Measurements from ENCODE around the gene UBE4A.

UBE4A gene

DNA sequence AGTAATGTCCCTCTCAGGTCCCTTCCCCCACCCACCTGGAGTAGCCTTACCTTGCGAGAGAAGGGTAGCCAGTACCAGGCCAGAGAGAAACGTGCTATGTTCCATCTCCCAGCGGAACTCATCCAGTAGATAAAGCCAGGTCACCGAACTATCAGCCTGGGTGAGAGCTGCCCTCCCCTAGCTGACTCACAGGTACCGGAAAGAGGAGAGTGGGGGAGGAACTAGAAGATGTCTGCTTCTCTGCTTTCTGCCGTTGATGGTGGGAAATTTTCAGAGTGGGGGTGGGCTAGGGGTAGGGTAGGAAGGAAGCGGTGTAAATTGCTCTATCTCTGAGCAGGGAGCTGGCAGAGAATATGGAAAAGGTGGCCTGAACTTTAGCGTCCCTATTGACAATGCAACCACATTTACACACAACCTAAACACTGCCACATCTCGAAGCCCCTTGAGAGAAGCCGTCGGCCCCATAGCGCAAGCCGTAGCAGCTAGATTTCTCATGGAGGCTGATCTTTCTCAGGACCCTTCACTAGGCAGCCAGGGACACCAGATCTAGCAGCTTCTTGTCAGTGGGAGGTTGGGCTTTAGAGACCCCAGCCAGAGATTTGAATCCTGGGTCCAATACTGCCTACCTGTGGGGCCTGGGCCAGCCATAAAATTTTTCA, 16.8 kb upstream of the UBE4A start, which contains the start of gene CD3D:
TSS of gene CD3D (minus strand) at position 203 of the 659 bp plus-strand sequence. CDS start at position 105, 98 bp downstream.
- DNase-seq, result peak; percentile 67 to 77

DNA sequence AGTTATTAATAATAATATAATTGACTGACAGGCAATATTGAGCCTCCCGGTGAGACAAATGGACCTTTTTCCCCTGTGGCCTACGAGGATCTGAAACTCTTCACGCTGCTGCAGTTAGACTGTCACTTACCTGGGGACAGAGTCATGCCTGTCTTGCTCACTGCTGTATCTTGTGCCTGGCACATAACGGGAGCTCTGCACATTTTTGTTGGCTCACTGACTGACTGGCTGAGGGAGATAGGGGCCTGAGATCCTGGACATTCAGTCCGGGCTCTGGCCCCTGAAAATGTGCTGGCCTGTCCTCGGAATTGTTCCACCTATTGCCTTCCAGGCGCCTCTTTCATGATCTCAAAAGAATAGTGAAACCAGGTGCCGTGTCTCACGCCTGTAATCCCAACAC, 16.2 kb upstream of the UBE4A start:
- DNase-seq, result peak in 1 of 2 experiments; percentile 50

DNA sequence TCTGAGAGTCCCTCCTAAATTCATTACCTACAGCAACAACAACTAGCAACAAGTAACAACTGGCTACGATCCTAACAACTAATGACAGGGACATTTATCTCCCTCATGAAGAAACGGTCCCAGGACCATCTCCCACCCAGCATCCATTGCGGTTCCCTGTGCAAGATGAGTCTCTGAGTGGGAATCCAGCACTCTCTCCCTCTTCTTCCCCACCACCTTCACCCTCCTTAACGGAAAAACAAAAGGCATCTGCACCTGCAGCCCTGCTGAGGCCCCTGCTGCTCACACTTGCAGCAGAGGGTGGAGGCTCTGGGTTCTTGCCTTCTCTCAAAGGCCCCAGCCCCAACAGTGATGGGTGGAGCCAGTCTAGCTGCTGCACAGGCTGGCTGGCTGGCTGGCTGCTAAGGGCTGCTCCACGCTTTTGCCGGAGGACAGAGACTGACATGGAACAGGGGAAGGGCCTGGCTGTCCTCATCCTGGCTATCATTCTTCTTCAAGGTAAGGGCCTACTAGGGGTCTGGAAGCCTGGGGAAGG, 15.4 kb upstream of the UBE4A start, which contains the start of gene CD3G:
TSS of gene CD3G (plus strand) at position 364 of the 535 bp plus-strand sequence. CDS start at position 444, 80 bp downstream.
- peak; percentile 76 to 81 for DNase-seq

DNA sequence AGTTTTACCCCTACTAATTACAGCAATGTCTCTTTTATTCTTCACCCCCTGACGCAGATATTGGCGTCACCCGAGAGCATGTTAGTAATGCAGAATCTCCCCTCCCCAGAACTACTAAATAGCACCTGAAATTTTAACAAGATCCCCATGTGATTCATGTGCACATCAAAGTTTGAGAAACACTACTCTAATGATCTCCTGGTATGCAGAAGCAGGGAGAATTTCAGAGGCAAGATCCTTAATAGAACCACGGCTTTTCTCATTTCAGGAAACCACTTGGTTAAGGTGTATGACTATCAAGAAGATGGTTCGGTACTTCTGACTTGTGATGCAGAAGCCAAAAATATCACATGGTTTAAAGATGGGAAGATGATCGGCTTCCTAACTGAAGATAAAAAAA, 9.9 kb upstream of the UBE4A start:
- no peak for DNase-seq

DNA sequence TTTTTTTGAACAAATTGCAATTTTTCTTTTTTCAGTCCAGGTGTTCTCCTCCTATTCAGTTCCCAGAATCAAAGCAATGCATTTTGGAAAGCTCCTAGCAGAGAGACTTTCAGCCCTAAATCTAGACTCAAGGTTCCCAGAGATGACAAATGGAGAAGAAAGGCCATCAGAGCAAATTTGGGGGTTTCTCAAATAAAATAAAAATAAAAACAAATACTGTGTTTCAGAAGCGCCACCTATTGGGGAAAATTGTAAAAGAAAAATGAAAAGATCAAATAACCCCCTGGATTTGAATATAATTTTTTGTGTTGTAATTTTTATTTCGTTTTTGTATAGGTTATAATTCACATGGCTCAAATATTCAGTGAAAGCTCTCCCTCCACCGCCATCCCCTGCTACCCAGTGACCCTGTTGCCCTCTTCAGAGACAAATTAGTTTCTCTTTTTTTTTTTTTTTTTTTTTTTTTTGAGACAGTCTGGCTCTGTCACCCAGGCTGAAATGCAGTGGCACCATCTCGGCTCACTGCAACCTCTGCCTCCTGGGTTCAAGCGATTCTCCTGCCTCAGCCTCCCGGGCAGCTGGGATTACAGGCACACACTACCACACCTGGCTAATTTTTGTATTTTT, 6.2 kb upstream of the UBE4A start:
- DNase-seq, result no peak

DNA sequence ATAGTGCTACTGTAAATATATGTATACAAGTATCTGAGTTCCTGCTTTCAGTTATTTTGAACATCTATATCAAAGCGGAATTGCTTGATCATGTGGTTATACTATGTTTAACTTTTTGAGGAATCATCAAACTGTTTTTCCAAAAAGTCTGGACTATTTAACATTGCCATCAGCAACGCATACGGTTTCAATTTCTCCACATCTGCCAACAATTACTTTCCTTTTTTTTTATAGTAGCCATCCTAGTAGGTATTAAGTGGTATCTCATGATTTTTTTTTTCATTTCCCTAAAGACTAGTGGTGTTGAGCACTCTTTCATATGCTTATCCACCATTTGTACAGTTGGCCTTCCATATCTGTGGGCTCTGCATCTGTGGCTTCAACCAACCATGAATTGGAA, 1.3 kb upstream of the UBE4A start:
- DNase-seq, result no peak

DNA sequence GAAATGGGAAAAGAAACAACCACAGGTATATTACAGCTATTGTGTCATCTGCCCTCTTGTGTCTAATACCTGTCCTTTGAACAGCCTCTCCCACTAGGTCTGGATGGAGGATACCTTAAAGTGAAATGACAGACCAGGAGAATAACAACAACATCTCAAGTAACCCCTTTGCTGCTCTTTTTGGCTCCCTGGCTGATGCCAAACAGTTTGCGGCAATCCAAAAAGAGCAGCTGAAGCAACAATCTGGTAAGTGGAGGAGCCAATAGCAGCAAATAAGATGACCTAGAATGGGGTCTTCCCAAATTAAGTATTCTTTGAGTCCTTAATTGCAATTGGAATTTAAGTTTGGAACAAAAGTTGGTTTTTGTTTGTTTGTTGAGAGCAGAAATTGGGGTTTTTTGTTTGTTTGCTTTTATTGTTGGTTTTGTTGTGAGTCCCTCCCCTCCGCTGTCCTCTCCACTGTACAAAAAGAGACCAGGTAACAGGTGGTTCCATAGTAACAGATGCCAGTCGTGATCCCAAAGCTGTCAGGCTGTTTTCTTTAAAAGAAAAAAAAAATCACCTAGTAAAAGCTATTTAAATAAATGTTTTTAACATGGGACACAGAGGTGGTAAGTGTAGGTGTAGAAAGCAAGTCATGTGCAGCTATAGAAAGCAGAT, 5.7 kb downstream of the UBE4A start:
- no peak for DNase-seq

DNA sequence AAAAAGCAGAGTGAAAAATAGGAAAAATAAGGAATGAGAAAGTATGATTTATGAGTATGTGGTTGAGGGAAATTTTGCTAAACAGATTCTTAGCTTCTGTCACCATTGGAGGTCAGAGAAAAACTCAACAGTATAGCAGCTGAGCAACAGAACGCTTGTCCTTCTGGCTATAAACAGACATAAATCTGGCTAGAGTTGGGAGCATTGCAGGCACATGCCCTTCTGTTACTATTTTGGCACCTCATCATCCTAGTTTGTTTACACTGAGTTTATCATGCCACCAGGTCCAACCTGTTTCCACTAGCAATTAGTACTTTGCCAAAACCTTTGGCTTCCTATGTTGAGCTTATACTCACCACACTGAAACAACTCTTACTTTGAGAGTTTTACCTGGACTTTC, 6.9 kb downstream of the UBE4A start:
- DNase-seq, result no peak

DNA sequence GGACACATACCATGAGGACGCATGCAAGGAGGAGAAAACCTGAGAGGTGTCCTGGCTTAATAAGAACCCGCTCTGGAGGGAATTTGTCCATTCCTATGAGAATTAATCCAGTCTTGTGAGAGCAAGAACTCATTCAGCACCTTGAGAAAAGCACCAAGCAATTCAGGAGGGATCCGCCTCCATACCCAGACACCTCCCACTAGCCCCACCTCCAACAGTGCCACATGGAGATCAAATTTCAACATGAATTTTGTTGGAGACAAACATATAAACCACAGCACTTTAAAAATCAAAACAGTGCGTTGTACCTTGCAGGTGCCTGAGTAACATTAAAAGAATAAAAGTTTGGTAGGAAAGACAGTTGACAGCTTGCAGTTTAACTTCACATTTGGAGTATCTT, 11.4 kb downstream of the UBE4A start:
- DNase-seq, result no peak

DNA sequence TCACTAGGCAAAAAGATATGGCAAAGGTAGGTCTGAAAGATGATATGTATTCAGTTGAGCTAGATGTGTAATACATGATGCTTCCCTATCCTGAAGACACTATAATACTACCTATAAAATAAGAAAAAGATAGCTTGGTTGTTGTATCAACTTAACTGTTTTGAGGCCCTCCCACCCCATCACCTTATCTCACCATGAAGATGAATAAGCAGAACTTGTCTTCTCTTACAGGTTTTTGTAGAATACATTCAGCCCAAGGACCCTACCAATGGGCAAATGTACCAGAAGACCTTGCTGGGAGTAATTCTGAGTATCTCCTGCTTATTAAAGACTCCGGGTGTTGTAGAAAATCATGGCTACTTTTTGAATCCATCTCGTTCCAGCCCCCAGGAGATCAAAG, 13.9 kb downstream of the UBE4A start:
- DNase-seq, result no peak

DNA sequence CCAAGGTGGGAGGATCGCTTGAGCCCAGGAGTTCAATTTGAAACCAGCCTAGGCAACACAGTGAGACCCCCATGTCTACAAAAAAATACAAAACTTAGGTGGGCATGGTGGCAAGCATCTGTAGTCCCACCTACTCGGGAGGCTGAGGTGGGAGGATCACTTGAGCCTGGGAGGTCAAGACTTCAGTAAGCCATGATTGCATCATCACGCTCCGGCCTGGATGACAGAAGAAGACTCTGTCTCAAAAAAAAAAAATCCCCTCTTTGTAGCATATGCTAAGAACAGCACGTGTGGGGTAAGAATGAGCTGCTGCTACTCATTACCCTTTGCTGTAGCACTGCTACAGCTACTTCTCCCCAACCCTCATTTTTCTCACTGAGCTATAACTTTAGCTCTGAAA, 14.5 kb downstream of the UBE4A start:
- no peak for DNase-seq

DNA sequence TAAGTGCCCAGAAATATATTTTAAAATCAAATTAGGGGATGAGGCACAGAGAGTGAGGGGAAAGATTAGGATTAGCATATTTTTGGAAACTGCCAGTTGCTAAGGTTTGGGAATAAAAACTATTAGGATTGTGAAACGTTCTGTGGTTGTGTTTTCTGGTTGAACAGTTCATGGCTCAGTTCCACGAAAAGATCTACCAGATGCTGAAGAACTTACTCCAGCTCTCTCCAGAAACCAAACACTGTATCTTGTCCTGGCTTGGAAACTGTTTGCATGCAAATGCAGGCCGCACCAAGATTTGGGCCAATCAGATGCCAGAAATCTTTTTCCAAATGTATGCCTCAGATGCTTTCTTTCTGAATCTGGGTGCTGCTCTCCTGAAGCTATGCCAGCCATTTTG, 15.3 kb downstream of the UBE4A start:
- no peak for DNase-seq

DNA sequence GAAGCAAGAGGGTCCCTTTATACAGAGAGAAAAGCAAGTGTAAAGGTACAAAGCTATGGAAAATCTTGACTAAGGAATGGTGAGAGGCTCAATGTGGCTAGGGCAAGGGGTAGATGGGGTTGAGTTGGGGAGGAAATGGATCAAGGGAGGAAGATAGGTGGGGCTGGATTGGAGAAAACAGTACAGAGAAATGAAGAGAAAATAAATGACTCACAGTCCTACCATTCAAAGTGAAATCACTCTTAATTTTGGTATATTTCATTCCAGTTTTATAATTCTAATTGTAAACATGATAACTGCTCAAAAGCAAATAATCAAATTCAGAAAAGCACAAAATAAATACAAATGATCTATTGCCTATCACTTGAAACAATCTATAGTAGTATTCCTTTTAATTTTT, 16.6 kb downstream of the UBE4A start:
- DNase-seq, result no peak

DNA sequence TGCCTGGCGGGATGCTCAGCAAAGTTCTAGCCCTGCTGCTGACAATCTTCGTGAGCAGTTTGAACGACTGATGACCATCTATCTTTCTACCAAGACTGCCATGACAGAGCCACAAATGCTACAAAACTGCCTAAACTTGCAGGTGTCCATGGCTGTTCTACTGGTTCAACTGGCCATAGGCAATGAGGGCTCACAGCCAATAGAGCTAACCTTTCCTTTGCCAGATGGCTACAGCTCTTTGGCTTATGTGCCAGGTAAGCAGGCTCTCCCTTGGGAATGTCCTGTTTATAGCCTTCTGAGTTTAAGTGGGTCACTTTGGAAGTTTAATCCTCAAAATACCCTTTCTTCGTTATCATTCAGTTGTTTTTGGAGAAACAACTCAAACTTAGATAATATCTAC, 20.1 kb downstream of the UBE4A start:
- DNase-seq, result no peak

DNA sequence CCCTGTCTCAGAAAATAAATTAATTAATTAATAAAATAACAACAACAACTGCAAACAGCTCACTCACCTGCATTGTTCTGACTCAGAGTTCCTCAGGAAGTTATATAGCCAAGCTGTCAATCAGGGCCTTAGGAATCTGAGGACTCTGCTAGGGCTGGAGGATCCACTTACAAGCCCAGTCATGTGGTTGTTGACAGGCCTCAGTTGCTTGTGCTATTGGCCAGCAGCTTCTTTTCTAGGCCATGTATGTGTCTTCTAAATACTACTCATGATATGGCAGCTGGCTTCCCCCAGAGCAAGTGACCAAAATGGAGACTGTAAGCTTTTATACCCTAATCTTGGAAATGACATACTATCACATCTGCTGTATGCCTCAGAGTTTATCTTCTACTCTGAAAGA, 21.2 kb downstream of the UBE4A start:
- DNase-seq, result no peak

DNA sequence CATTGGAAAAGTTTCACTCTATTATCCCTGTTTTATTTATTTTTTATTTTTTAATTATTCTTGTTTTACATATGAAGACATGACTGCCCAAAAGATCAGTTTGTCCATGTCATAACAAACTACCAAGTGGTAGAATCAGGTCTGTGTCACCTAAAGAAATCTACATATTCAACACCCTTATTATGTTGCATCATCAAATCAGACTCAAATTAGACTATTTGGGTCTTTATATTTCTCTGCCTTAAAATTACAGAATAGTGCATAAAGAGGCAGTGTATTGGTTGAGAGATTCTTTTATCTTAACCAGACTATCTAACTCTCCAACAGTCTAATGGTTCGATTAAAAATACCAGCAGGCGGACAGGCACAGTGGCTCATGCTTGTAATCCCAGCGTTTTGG, 23.6 kb downstream of the UBE4A start:
- no peak for DNase-seq

DNA sequence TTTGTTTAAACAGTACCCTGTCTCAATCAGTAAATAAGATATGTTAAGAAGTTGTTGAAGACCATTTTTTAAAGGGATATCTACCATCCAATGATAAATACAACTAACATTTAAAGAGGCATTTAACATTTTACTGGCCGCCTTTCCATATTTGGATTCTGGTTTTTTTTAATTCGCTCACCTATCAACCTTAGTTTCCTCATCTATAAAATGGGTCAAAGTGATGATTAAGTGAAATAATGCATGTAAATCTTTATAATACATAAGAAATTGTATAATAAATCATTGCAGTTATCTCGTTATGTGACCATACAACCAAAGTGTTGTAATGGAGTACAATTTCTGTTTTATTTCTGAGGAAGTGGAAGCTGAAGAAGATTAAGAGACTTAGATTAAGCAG, 24.3 kb downstream of the UBE4A start:
- no peak for DNase-seq

DNA sequence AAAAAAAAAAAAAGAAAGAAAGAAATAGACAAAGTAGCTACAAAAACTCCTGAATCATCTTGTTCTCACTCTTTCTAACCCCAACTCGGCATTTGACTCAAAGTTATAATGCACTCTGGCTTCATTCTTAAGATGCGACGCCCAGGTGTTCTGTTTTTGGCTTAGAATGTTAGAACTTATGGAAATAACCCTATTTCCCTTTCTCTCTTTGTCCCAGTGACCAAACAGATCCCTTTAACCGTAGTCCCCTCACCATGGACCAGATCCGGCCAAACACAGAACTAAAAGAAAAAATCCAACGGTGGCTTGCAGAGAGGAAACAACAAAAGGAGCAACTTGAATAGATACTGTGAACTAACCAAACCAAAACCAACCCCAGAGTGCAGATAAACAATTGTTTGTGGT, 36.7 kb downstream of the UBE4A start:
- no peak for DNase-seq

DNA sequence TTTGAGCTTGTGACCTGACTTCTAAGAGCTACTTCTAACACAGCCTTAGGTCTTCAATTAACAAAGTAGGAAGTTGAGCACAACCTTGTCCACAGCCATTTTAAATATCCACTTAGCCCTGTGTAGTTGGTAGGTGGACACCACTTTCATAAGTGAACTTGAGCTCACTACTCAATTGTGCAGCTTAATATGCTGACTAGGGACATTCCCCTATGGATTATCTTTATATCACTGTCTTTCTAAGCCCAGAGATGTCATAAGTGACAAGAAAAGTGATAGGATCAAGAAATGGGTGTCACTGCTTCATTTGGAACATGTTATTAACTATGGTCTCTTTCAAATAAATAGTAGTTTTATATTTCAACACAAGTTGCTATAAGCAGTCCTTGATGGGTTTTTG, 38.0 kb downstream of the UBE4A start:
- no peak for DNase-seq

DNA sequence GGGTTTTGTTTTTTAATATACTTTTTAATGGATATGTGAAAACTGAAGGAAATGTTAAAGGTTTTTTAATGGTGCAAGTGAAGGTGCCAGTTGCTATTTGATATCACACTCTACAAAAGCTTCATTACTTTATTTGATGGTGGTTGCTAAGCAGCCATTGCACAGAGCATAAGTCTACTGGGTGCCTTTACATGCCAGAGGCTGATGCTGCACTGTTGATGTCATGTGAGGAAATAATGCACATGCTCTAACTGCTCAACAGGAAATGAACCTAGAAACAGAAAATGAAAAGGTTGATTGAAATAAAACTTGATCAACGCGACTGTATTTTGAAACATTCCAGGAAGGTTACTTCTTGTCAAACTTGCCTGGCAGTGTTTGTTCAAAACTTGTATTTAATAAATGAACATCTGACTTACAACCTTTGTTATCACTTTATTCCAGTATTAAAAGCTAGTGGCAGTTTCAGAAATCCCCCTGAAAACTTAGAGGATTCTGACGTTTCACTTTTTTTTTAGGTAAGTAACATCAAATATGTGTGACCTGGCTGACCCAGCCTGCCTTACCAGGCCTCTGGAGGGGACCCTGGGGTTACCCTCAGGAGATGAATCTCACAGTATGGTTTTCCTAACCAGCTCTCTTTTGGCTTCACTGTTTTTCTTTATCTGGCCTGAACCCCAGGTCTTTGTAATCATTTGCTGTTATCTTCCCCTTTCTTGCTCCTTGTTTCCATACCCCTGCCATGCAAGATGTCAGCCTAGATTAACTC, 39.6 kb downstream of the UBE4A start:
- DNase-seq, result peak in 1 of 2 experiments; percentile 23

DNA sequence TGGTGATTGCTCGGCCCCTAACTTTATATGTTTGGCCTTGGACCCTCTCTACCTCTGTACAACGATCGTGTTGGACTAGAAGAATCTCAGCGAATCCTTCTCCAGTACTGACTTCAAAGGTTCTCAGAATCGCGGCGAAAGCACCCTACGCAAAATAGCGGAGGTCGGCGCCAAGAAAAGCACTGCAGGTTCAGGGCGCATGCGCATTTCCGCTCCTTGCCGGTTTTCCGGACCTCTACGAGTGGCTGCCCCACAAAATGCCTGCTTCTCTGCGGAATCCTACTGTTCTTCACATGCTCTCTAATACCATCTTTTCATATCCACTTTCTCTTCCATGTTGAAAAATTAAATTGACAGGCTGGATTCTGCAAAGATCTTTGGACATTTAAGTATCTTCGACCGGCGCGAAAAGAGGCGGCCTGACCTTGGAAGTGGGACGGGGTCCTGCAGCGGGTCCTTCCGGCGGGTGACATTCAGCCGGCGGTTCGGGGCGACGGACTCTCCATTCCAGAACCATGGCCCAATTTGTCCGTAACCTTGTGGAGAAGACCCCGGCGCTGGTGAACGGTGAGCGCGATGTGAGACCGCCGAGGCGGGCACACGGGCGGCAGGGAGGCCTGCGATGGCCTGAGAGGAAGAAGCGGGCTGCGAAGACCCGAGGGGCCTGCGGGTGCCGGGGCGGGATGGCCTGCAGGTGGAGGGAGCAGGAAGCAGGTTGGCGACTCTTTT, 41.9 kb downstream of the UBE4A start, which contains the start of gene ATP5MG:
TSS of gene ATP5MG (plus strand) at position 456 of the 729 bp plus-strand sequence. CDS start at position 516, 60 bp downstream.
- DNase-seq, result peak; percentile 93 to 95

DNA sequence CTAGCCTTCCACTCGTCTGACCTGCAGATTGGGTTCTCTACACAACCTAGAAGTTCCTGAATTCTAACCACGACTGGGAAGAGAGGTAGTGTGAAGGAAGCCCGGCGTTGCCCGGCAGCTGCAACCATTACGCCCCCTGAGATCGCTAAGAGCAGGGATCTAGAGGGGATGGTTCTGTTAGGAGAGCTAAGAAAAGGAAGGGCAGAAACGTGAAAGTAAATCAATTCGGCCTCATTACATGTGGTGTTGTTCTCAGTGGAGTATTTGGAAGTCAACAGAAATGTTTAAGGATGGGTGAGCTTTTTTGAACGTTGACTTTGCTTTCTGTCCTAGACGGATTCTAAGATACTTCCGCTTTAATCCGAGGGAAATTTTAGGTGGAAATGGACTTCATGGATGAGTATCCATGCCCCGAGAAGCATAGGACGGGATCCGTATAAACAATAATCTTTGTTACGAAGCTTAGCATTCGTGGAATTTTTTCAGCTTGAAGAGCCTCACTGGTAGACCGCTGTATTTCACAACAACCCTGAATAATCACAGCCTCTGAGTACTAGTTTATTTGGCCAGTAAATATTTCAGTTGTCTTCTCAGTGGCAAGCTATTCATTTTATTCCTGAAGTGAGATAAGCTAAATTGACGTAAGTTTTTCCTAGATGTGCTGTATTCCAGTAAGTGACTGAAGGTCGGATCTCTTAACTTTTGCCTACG, 42.6 kb downstream of the UBE4A start:
- no peak for DNase-seq
